ENCODE data around the gene CFAP119.

Gene CFAP119

GRCh38 chr16:30775392-30776188 is 13.7 kb upstream of the CFAP119 start:
- Histone ChIP-seq H3K4me2 (ENCODE audit: insufficient read depth, low read length) (peak overlapping the region; percentile 94), H3K79me2 (ENCODE audit: insufficient read depth, low read length) (peaks cover 15% of the 10 kb centered on the region)

GRCh38 chr16:30775131-30775391 is 13.2 kb upstream of the CFAP119 start:
- peaks cover 15% of the 10 kb centered on the region for H3K79me2 ChIP-seq (ENCODE audit: insufficient read depth, low read length)
- H3K36me3 ChIP-seq (ENCODE audit: insufficient read depth, low read length), result peaks cover 47% of the 10 kb centered on the region
- H3K27ac ChIP-seq (ENCODE audit: low read length), result peak overlapping the region; percentile 74
- no peak for ATAC-seq (ENCODE audit: insufficient read depth, low read depth)
- H2AFZ ChIP-seq (ENCODE audit: low read depth, low read length), result peak overlapping the region; percentile 76
- no peaks in the 10 kb centered on the region for H3K27me3 ChIP-seq (ENCODE audit: insufficient read depth, low read length, poor library complexity)
- no peaks in the 10 kb centered on the region for H3K9me3 ChIP-seq (ENCODE audit: insufficient read depth, low read length, severe bottlenecking)
- H4K20me1 ChIP-seq (ENCODE audit: insufficient read depth, low read length), result peaks cover 21% of the 10 kb centered on the region
- peak overlapping the region; percentile 94 for H3K4me2 ChIP-seq (ENCODE audit: insufficient read depth, low read length)
- H3K4me1 ChIP-seq (ENCODE audit: insufficient read depth, low read length), result peaks cover 25% of the 10 kb centered on the region
- DNase-seq, result no peak
- no peak for TF ChIP-seq CTCF (IDR thresholded peaks at IDR 0.05; ENCODE audit: borderline replicate concordance, extremely low read depth, low read length, poor library complexity, severe bottlenecking)
- no peak for TF ChIP-seq EZH2 (IDR thresholded peaks at IDR 0.05; ENCODE audit: borderline replicate concordance, low read depth, low read length, severe bottlenecking)
- peak overlapping the region; percentile 79 to 94 for H3K4me3 ChIP-seq (ENCODE audit: low read depth in 1 of 2, low read length in 2 of 2)
- H3K9ac ChIP-seq (ENCODE audit: low read depth, low read length), result peak overlapping the region; percentile 82

More at GRCh38 chr16:30775392-30776188, 13.7 kb upstream of the CFAP119 start:
- peaks cover 42% of the 10 kb centered on the region for H3K36me3 ChIP-seq (ENCODE audit: insufficient read depth, low read length)
- TF ChIP-seq EZH2 (IDR thresholded peaks at IDR 0.05; ENCODE audit: borderline replicate concordance, low read depth, low read length, severe bottlenecking) (peak; percentile 40), CTCF (IDR thresholded peaks at IDR 0.05; ENCODE audit: borderline replicate concordance, extremely low read depth, low read length, poor library complexity, severe bottlenecking) (no peak)
- no peaks in the 10 kb centered on the region for H3K27me3 ChIP-seq (ENCODE audit: insufficient read depth, low read length, poor library complexity)
- ATAC-seq (ENCODE audit: insufficient read depth, low read depth) (peak; percentile 88), DNase-seq (peak; percentile 83)
- no peaks in the 10 kb centered on the region for H3K9me3 ChIP-seq (ENCODE audit: insufficient read depth, low read length, severe bottlenecking)
- peak overlapping the region; percentile 74 for H3K27ac ChIP-seq (ENCODE audit: low read length)
- H3K9ac ChIP-seq (ENCODE audit: low read depth, low read length), result peak overlapping the region; percentile 82
- H3K4me1 ChIP-seq (ENCODE audit: insufficient read depth, low read length), result peaks cover 25% of the 10 kb centered on the region
- peaks cover 21% of the 10 kb centered on the region for H4K20me1 ChIP-seq (ENCODE audit: insufficient read depth, low read length)
- peak overlapping the region; percentile 79 to 94 for H3K4me3 ChIP-seq (ENCODE audit: low read depth in 1 of 2, low read length in 2 of 2)
- peak overlapping the region; percentile 76 for H2AFZ ChIP-seq (ENCODE audit: low read depth, low read length)

GRCh38 chr16:30774367-30775130 is 12.7 kb upstream of the CFAP119 start:
- DNase-seq (no peak), ATAC-seq (ENCODE audit: insufficient read depth, low read depth) (no peak)
- H3K36me3 ChIP-seq (ENCODE audit: insufficient read depth, low read length), result peaks cover 51% of the 10 kb centered on the region
- H3K4me2 ChIP-seq (ENCODE audit: insufficient read depth, low read length), result peak overlapping the region; percentile 94
- TF ChIP-seq EZH2 (IDR thresholded peaks at IDR 0.05; ENCODE audit: borderline replicate concordance, low read depth, low read length, severe bottlenecking) (no peak), CTCF (IDR thresholded peaks at IDR 0.05; ENCODE audit: borderline replicate concordance, extremely low read depth, low read length, poor library complexity, severe bottlenecking) (no peak)
- peak overlapping the region in 1 of 2 experiments; percentile 94; a peak in 2 of 4 replicates for H3K4me3 ChIP-seq (ENCODE audit: low read depth in 1 of 2, low read length in 2 of 2)
- H3K9ac ChIP-seq (ENCODE audit: low read depth, low read length), result peak overlapping the region; percentile 82
- H4K20me1 ChIP-seq (ENCODE audit: insufficient read depth, low read length), result peaks cover 21% of the 10 kb centered on the region
- peaks cover 15% of the 10 kb centered on the region for H3K79me2 ChIP-seq (ENCODE audit: insufficient read depth, low read length)
- peak overlapping the region; percentile 74 for H3K27ac ChIP-seq (ENCODE audit: low read length)
- H3K9me3 ChIP-seq (ENCODE audit: insufficient read depth, low read length, severe bottlenecking), result no peaks in the 10 kb centered on the region
- peaks cover 25% of the 10 kb centered on the region for H3K4me1 ChIP-seq (ENCODE audit: insufficient read depth, low read length)
- H2AFZ ChIP-seq (ENCODE audit: low read depth, low read length), result peak overlapping the region; percentile 76; the same call in 1 of the 2 replicates
- no peaks in the 10 kb centered on the region for H3K27me3 ChIP-seq (ENCODE audit: insufficient read depth, low read length, poor library complexity)
